Astrocyte of the hippocampus (primary cell): ENCODE data around the gene MICOS13.
"Not testable (repeated sequence)": the region's sequence is repeated elsewhere in the genome, so short reads cannot be mapped to it uniquely, and the experiment has no call there.

ENCODE experiments used
- DNase-seq: peaks from one replicate; pipeline ENCODE4 v3.0.0; 2011; ENCODE audit warnings: low read depth, low spot score

Gene MICOS13, protein sequence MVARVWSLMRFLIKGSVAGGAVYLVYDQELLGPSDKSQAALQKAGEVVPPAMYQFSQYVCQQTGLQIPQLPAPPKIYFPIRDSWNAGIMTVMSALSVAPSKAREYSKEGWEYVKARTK

GRCh38 chr19:5680437-5681368 lies at the start of gene MICOS13, which contains the start of gene HSD11B1L:
Gene MICOS13, minus strand, starts transcription at chr19:5680516. Its CDS starts 30 bp downstream, at chr19:5680486.
Gene HSD11B1L, plus strand, starts transcription at chr19:5681027. Its CDS starts 3,806 bp downstream, at chr19:5684833.
- DNase-seq, result peak; percentile 100

DNA sequence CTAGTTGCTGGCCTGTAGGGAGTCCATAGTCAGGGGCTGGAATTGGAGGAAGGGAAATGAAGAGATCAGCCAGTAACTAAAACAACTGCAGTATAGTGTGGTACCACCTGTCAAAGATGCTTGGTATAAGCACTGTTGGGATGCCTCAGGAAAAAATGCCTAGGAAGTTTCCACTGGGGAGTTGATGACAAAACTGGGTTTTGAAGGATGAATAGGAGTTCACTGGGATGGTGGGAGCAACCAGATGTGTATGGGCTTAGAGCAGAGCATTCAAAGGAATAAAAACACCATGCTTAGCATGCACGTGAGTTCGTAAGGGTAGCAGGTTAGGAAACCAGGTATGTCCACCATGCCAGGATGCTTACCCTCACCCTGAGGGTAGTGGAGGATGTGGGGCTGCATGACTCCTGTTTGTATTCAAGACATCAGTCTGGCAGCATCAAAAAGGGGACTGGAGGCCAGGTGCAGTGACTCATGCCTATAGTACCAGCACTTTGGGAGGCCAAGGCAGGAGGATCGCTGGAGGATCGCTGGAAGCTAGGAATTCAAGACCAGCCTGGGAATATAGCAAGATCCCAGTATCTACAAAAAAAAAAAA lies 47.2 kb upstream of the MICOS13 start:
- DNase-seq, result no peak

- DNase-seq, result peak; percentile 100
Observed at GRCh38 chr19:5719961-5720790, 39.9 kb upstream of the MICOS13 start, which contains the start of the genes CATSPERD and LONP1. Gene CATSPERD, plus strand, starts transcription at chr19:5720637. Its CDS starts 101 bp downstream, at chr19:5720738. Gene LONP1, minus strand, starts transcription at chr19:5720146. Its CDS starts 14 bp downstream, at chr19:5720132.

GRCh38 chr19:5719274-5719960 lies 39.1 kb upstream of the MICOS13 start:
- DNase-seq, result peak; percentile 38

- peak; percentile 70 for DNase-seq
Observed at GRCh38 chr19:5718579-5719273, 38.4 kb upstream of the MICOS13 start.

- DNase-seq, result no peak
Observed at GRCh38 chr19:5718037-5718578, 37.8 kb upstream of the MICOS13 start.

GRCh38 chr19:5717215-5717935 lies 37.1 kb upstream of the MICOS13 start:
- DNase-seq, result no peak

DNA sequence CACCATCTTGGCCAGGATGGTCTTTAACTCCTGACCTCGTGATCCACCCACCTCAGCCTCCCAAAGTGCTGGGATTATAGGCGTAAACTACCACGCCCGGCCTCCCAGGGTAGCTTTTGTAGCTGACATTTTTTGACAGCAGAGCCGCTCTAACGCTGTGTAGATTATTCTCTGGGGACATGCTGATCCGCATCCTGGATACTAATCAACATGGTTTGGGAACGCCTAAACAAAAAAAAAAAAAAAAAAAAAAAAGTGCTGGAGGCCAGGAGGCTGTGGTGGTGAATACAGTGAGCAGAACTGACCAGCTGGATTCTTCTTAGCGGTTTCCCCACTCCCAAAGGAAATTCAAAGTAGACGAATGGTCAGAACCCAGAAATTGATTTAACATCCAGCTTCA lies 34.5 kb upstream of the MICOS13 start:
- DNase-seq, result no peak

- no peak for DNase-seq
Observed at GRCh38 chr19:5713228-5713627, 32.9 kb upstream of the MICOS13 start.

- no peak for DNase-seq
Observed at GRCh38 chr19:5711713-5712161, 31.4 kb upstream of the MICOS13 start.

- DNase-seq, result no peak
Observed at GRCh38 chr19:5711025-5711424, 30.7 kb upstream of the MICOS13 start.

- no peak for DNase-seq
Observed at GRCh38 chr19:5707576-5708575, 27.6 kb upstream of the MICOS13 start.

DNA sequence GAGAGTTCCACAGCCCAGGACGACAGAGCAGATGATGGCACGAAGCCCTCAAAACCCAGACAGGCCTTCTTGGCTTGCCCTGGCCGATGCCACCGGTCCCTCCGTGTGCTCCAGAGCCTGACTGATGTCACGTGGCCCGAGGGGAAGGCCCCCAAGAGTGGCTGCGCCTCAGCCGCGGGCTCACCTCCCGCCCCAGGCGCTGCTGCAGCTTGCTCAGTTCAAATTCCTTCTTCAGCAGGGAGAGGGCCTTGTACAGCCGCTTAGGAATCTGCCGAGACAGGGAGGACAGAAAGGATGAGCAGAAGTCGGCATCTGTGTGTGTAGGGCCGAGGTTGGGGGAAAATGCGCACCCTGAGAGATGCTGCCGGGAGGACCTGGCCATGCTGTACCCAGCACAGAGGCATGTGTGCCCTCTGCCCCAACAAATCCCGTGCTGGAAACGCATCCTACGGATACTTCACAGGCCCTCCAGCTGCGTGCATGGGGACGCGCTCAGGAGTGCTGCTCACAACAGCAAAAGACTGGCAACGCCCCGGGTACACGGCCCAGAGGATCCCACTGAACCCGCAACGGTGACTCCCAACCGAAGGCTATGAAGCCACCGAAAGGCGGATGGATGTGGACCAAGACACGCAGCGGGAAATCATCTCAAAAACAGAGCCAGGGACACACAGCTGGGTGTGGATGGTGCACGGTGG lies 26.7 kb upstream of the MICOS13 start:
- DNase-seq, result no peak

DNA sequence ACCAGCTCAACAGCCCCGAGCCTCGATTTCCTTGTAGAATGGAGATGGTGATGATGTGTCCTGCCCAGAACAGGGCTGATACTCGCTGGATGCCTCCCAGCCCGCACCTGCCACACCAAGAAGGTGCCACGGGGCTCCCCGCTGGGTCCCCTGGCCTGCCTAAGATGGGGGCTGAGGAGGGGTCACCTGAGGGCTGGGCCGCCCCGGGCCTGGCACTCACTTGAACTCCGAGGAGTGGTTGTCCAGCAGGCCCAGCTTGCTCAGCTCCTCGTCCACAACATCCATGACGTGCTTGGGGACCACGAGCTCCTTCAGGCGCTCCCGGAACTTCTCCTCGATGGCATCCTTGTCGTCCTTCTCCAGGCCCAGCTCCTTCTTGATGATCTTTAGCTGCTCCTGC lies 25.2 kb upstream of the MICOS13 start:
- DNase-seq, result no peak

DNA sequence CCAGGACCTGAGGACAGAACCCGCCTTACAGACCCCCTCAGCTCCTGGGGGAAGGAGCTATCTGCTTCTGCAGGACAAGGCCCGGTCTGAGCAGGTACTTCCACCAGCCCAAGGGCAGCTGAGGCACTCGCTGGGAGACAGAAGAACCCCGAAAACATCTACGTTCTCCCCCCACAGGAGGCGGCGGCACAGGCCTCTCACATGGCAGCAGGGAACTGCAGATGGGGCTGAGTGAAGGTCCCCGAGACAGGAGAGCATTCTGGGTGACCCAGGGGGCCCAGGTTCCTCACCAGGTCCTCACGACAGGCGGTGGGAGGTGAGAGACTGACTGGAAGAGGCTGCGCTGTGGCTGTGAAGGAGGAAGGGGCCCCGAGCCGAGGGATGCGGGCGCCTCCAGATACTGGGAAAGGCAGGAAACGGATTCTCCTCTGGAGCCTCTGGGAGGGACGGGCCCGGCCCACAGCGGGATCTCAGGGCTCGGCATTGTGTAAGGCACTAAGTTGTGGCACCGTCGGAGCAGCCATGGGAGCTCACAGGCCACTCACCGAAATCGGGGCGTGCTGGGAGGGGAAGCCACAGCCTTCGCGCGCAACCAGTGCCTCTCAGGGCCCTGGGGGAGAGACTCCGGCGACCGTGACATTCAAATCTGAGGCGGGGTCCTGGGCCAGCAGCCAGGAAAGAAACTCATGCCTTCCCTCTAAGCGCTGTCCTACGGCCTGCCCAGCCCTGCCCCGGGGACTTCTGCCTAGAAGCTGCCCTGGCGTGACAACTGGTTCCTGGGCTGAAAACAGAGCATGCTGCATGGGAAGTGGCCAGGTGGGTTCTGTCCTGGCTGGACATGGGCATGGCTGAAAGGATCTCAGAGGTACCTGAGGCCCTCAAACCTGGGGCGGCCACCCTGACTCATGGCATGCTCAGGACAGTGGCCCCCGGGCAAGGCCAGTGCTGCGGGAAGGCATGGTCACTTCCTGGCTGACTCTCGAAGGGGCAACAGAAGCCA lies 23.8 kb upstream of the MICOS13 start:
- DNase-seq, result no peak

DNA sequence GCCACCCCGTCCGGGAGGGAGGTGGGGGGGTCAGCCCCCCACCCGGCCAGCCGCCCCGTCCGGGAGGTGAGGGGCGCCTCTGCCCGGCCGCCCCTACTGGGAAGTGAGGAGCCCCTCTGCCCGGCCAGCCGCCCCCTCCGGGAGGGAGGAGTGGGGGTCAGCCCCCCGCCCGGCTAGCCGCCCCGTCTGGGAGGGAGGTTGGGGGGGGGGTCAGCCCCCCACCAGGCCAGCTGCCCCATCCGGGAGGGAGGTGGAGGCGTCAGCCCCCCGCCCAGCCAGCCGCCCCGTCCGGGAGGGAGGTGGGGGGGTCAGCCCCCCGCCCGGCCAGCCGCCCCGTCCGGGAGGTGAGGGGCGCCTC lies 21.7 kb upstream of the MICOS13 start:
- not testable (repeated sequence) for DNase-seq
